Chondrocyte (in vitro differentiated cells): Measurements from ENCODE around the gene NFIC. TPM values are rescaled to one million over a fixed set of nuclear protein-coding genes. Genes with fewer than 3 reads are reported as not detected.

ENCODE experiments used
- DNase-seq: peaks from one replicate; pipeline ENCODE4 v3.0.0; 2021; ENCODE audit warnings: mixed read lengths, low spot score
- H3K27ac Mint-ChIP-seq: one replicate; pipeline ENCODE4 v1.8.0; 2021; ENCODE audit warnings: mild to moderate bottlenecking, moderate library complexity, mixed read lengths; ENCODE audit not compliant: unreplicated experiment
- H3K27me3 Mint-ChIP-seq: 2 replicates; pipeline ENCODE4 v1.8.0; 2021; ENCODE audit warnings: low read depth, mixed read lengths
- H3K36me3 Mint-ChIP-seq: 2 replicates; pipeline ENCODE4 v1.8.0; 2021; ENCODE audit warnings: low read depth, mixed read lengths
- H3K4me1 Mint-ChIP-seq: 2 replicates; pipeline ENCODE4 v1.8.0; 2021; ENCODE audit warnings: low read depth, mild to moderate bottlenecking, mixed read lengths
- H3K4me3 Mint-ChIP-seq: one replicate; pipeline ENCODE4 v1.8.0; 2021; ENCODE audit warnings: mild to moderate bottlenecking, moderate library complexity, mixed read lengths; ENCODE audit not compliant: unreplicated experiment
- H3K9me3 Mint-ChIP-seq: 2 replicates; pipeline ENCODE4 v1.8.0; 2021; ENCODE audit warnings: low read depth, mixed read lengths
- CTCF ChIP-seq: fragments of 200-600 bp; sonication (generic); IDR thresholded peaks from 2 replicates; pipeline ENCODE4 v1.5.0; 2021; ENCODE audit warnings: antibody characterized with exemption, mild to moderate bottlenecking, moderate library complexity
- total RNA-seq: library from RNA; stranded (reverse); gene quantifications from 3 replicates; pipeline ENCODE4 v1.2.1, GENCODE V29; 2021

NFIC gene
- total RNA-seq, 1 donor from 2014 or later, result 81.5 TPM

GRCh38 chr19:3433805-3434540 is 67.6 kb downstream of the NFIC start:
- no peak for DNase-seq
- H3K36me3 Mint-ChIP-seq, result peaks cover 21% of the 10 kb centered on the region
- H3K27me3 Mint-ChIP-seq, result no peaks in the 10 kb centered on the region
- H3K4me1 Mint-ChIP-seq, result peaks cover 22% of the 10 kb centered on the region
- peaks cover 3% of the 10 kb centered on the region for H3K9me3 Mint-ChIP-seq
- H3K4me3 Mint-ChIP-seq, result peak overlapping the region; percentile 28
- TF ChIP-seq CTCF, result no peak
- peak overlapping the region; percentile 99 for H3K27ac Mint-ChIP-seq

GRCh38 chr19:3434630-3435553 is 68.5 kb downstream of the NFIC start:
- peak overlapping the region; percentile 90 for H3K4me3 Mint-ChIP-seq
- TF ChIP-seq CTCF, result no peak
- peak; percentile 100 for DNase-seq
- H3K27me3 Mint-ChIP-seq, result no peaks in the 10 kb centered on the region
- peaks cover 21% of the 10 kb centered on the region for H3K36me3 Mint-ChIP-seq
- H3K27ac Mint-ChIP-seq, result peak overlapping the region; percentile 99
- H3K9me3 Mint-ChIP-seq, result peaks cover 3% of the 10 kb centered on the region
- H3K4me1 Mint-ChIP-seq, result peaks cover 18% of the 10 kb centered on the region

GRCh38 chr19:3440082-3440481 is 73.7 kb downstream of the NFIC start:
- peaks cover 7% of the 10 kb centered on the region for H3K36me3 Mint-ChIP-seq
- TF ChIP-seq CTCF, result peak; percentile 67
- no peak for DNase-seq

GRCh38 chr19:3441089-3441985 is 75.0 kb downstream of the NFIC start:
- no peak for DNase-seq
- no peak overlapping the region for H3K27ac Mint-ChIP-seq
- H3K9me3 Mint-ChIP-seq, result no peaks in the 10 kb centered on the region
- H3K27me3 Mint-ChIP-seq, result no peaks in the 10 kb centered on the region
- H3K4me1 Mint-ChIP-seq, result peaks cover 16% of the 10 kb centered on the region
- no peak overlapping the region for H3K4me3 Mint-ChIP-seq
- H3K36me3 Mint-ChIP-seq, result peaks cover 10% of the 10 kb centered on the region
- TF ChIP-seq CTCF, result no peak

More at GRCh38 chr19:3440082-3440481, 73.7 kb downstream of the NFIC start:
- H3K4me1 Mint-ChIP-seq, result peaks cover 23% of the 10 kb centered on the region
- no peaks in the 10 kb centered on the region for H3K9me3 Mint-ChIP-seq
- no peak overlapping the region for H3K4me3 Mint-ChIP-seq
- peak overlapping the region; percentile 27 for H3K27ac Mint-ChIP-seq
- no peaks in the 10 kb centered on the region for H3K27me3 Mint-ChIP-seq
